Erythroblast (primary cell): ENCODE results near the gene PDGFRB.
A peak's percentile ranks its signal among the peaks of the same experiment; 100 is the strongest.

Experiments
- DNase-seq, 2 experiments: peaks; one replicate each; lab custom pipeline; 2025; lab: John Stamatoyannopoulos, UW
- GATA1 ChIP-seq: IDR thresholded peaks from 2 replicates; pipeline ENCODE4 v1.6.1; 2011; ENCODE audit warnings: low read depth, mild to moderate bottlenecking, control low read depth, low read length, moderate library complexity
- POLR2A ChIP-seq: IDR thresholded peaks from 2 replicates; pipeline ENCODE4 v1.6.1; 2011; ENCODE audit warnings: mild to moderate bottlenecking, low read length

Gene PDGFRB

GRCh38 chr5:150082374-150082773 is 73.3 kb downstream of the PDGFRB start:
- DNase-seq, result no peak
- TF ChIP-seq POLR2A, result no peak
- TF ChIP-seq GATA1, result no peak

DNA sequence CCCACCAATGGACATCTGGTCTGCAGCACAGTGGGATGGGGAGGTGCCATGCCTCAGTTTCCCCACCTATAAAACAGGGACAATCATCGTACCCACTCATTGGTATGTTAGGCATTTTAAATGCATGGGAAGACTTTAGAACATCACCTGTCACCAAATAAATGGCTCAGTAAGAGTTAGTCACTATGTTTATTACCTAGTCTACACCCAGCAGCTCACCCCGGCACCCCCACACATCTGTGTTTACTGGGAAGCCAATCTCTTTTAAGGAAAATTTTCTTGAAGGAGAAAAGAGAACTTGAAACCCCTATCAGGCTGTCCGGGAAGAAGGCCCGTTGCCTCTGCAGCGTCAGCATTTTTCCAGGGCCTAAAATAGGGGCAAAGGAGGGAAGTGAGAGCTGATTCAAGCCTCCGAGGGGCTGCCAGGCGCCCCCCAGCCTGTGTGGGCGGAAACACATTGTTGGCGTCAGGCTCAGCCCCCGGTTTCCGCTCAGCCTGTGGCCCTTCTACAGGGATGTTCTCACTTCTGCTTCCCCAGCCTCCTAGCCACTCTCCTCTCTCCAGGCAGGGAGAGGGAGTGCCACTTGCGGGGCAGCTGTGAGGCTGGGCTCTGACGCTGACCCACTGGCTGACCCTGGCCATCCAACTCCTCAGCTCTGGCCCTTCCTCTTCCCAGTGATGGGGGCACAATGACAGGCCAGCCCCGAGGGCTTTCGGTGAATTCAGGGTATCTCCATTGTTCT is 73.9 kb downstream of the PDGFRB start:
- no peak for DNase-seq
- TF ChIP-seq GATA1 (no peak), POLR2A (no peak)

GRCh38 chr5:150080696-150081435 is 74.8 kb downstream of the PDGFRB start:
- DNase-seq, result no peak
- TF ChIP-seq GATA1 (no peak), POLR2A (no peak)

GRCh38 chr5:150079909-150080461 is 75.7 kb downstream of the PDGFRB start:
- no peak for DNase-seq
- TF ChIP-seq GATA1 (no peak), POLR2A (no peak)

- TF ChIP-seq GATA1 (no peak), POLR2A (no peak)
- no peak for DNase-seq
These were observed 76.6 kb downstream of the PDGFRB start for GRCh38 chr5:150078802-150079689.

DNA sequence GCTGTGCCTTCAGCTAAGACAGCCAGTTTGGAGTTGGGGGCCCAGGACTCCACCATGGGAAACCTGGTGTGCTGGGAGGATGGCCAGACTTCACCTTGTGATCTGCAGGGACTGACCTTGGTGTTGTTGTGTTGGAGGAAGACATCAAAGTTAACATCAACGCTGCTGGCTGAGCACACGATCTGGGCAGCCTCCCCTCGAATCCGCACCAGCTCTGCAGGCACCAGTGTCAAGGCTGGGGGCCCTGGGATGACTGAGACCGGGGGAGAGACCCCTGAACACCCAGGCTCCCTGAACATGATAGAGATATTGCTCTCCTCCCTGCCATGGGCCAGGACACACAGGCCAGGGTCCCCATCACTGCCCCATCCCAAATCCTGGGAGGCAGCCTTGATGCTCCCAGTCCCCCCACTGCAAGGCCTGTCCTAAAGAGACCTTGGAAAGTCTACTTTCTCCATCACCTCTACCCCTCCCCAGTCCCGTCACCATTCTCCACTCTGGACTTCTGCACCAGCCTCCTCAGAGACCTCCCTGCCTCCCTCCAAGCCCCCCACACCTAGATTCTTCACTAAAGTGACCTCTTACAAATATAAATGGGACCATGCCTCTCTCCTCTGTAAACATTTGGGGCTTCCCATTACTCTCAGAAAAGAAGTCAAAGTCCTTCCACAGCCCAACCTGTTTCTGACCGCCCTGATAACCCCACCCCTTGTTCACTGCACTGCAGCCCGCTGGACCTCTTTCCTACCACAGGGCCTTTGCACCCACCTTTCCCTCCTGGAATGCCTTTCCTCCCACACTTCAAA is 77.4 kb downstream of the PDGFRB start:
- no peak for DNase-seq
- TF ChIP-seq GATA1 (no peak), POLR2A (no peak)

DNA sequence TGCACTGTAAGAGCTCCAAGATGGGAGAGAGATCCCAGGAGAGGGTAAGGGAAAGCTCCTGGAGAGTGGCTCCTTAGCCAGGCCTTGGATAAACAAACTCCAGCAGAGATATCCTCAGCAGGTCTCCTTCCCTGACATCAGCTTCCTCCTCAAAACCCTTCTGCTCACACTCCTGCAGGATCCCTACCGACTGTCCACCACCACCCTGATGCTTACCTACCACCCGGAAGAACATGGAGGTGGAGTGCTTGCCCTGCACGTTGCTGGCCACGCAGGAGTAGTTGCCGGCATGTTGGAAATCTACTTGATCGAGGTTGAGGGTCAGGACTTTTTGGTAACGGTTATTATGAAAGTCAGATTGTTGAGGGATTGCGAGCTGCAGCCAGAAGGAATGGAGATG is 78.6 kb downstream of the PDGFRB start:
- TF ChIP-seq POLR2A (no peak), GATA1 (no peak)
- DNase-seq, result no peak

DNA sequence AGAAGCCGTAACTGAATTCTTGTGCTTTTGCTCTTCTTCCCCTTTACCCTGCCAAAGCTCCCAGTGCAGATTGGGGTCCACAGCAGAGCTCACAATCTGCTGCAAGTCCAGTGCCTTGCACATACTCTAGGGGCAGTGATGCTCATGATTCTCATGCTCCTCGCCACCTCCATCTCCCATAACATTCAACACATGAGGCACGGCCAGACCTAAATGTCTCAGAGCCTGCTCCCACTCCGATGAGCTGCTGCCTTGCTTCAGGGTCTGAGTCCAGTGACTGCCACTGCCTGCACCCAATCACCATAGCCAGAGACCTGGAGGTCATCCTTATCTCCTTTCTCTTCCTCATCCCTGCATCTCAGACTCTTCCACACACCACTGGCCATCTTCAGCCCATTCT is 79.8 kb downstream of the PDGFRB start:
- no peak for TF ChIP-seq GATA1
- TF ChIP-seq POLR2A, result no peak
- peak; percentile 8 to 23 for DNase-seq

DNA sequence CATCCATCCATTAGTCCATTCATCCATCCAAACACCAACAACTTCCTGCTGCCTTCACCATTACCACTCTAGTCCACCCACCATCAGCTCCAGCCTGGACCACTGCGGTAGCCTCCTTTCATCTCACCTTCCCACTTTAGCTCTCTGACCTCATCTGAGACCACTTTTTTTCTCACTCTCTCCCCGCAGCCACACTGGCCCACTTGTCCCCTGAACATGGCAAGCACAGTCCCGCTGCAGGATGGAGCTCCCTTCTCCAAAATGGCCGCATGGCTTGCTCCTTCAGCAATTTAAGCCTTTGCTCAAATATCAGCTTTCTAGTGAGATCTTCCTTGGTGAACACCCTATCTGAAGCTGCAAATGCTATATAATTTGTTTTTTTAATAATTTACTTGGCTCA is 80.4 kb downstream of the PDGFRB start:
- TF ChIP-seq POLR2A (no peak), GATA1 (no peak)
- DNase-seq, result no peak

DNA sequence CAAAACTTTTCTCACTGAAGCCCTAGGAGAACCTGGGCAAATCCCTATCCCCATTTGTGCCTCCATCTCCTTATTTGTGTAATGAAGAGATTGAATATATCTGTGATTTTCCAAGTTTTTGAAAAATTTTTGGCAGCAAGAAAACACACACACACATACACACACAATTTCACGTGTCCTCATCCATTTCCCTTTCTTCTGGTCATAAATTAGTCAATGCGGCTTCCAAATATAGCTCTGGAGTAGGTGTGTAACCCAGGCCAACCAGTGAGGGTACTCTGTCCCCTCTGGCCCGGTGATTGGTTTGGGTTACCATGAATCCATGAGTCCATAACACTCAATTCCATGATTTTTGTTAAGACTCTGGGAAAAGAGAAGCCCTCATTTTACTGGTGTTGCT is 82.0 kb downstream of the PDGFRB start:
- no peak for TF ChIP-seq POLR2A
- no peak for TF ChIP-seq GATA1
- no peak for DNase-seq

- DNase-seq, result no peak
These were observed 82.5 kb downstream of the PDGFRB start for GRCh38 chr5:150073086-150073625.

GRCh38 chr5:150070821-150071220 is 84.8 kb downstream of the PDGFRB start:
- TF ChIP-seq GATA1, result no peak
- no peak for TF ChIP-seq POLR2A
- no peak for DNase-seq

More at GRCh38 chr5:150073086-150073625, 82.5 kb downstream of the PDGFRB start:
- no peak for TF ChIP-seq GATA1
- no peak for TF ChIP-seq POLR2A
